MM.1S (cell line): Measurements from ENCODE around the gene ZNRF3.

ENCODE experiments used
- CTCF ChIP-seq: fragments of 300-600 bp; sonication (generic); IDR thresholded peaks from 2 replicates; pipeline ENCODE4 v1.5.1; 2016; ENCODE audit warnings: antibody characterized with exemption, low read length, mixed read lengths
- EZH2 ChIP-seq: fragments of 300-600 bp; sonication (generic); optimal IDR thresholded peaks from 2 replicates; pipeline ENCODE3; 2017; ENCODE audit warnings: low read depth, mild to moderate bottlenecking, antibody characterized with exemption, low read length, mixed read lengths

GRCh38 chr22:28989912-28990311 lies 106.5 kb downstream of the ZNRF3 start:
- no peak for TF ChIP-seq CTCF
- no peak for TF ChIP-seq EZH2
